NOMO-1 treated with DMSO at 0.1 percent for 48 hours (cell line): ENCODE data around the gene HHATL.

ENCODE experiments used
- DNase-seq: peaks from one replicate; lab custom pipeline; 2025; ENCODE audit not compliant: unreplicated experiment; lab: John Stamatoyannopoulos, UW

HHATL gene

GRCh38 chr3:42685891-42686820 lies 16.4 kb downstream of the HHATL start:
- DNase-seq, result no peak

- DNase-seq, result no peak
Observed at GRCh38 chr3:42685363-42685881, 17.2 kb downstream of the HHATL start, which contains the start of gene KLHL40. Gene KLHL40 (plus strand): TSS chr3:42685537. CDS start chr3:42685619, 82 bp downstream.

GRCh38 chr3:42684632-42685362 lies 17.8 kb downstream of the HHATL start:
- no peak for DNase-seq

GRCh38 chr3:42683875-42684598 lies 18.6 kb downstream of the HHATL start:
- peak; percentile 87 for DNase-seq

- DNase-seq, result no peak
Observed at GRCh38 chr3:42682301-42683070, 20.1 kb downstream of the HHATL start.

- no peak for DNase-seq
Observed at GRCh38 chr3:42681361-42682038, 21.1 kb downstream of the HHATL start.

GRCh38 chr3:42680806-42681205 lies 21.8 kb downstream of the HHATL start:
- no peak for DNase-seq

GRCh38 chr3:42680271-42680670 lies 22.3 kb downstream of the HHATL start:
- DNase-seq, result no peak

- DNase-seq, result no peak
Observed at GRCh38 chr3:42678447-42678846, 24.2 kb downstream of the HHATL start.

- no peak for DNase-seq
Observed at GRCh38 chr3:42675909-42676308, 26.7 kb downstream of the HHATL start.

GRCh38 chr3:42674146-42674545 lies 28.5 kb downstream of the HHATL start:
- no peak for DNase-seq

- DNase-seq, result no peak
Observed at GRCh38 chr3:42673082-42673481, 29.5 kb downstream of the HHATL start.

GRCh38 chr3:42672515-42672914 lies 30.1 kb downstream of the HHATL start:
- peak; percentile 4 for DNase-seq

GRCh38 chr3:42670670-42671069 lies 31.9 kb downstream of the HHATL start:
- DNase-seq, result no peak

- DNase-seq, result no peak
Observed at GRCh38 chr3:42670051-42670576, 32.5 kb downstream of the HHATL start.

GRCh38 chr3:42668793-42669217 lies 33.8 kb downstream of the HHATL start:
- DNase-seq, result no peak

GRCh38 chr3:42668413-42668760 lies 34.2 kb downstream of the HHATL start:
- DNase-seq, result no peak

GRCh38 chr3:42667523-42668412 lies 34.8 kb downstream of the HHATL start:
- DNase-seq, result no peak

GRCh38 chr3:42667096-42667522 lies 35.5 kb downstream of the HHATL start:
- no peak for DNase-seq
